ENCODE results near the gene OR4D6.
"Not testable (repeated sequence)": the region's sequence is repeated elsewhere in the genome, so short reads cannot be mapped to it uniquely, and the experiment has no call there.

OR4D6 gene

GRCh38 chr11:59456661-59457060 is at the start of gene OR4D6:
TSS of gene OR4D6 (plus strand) at chr11:59456961. CDS start at chr11:59456961, 0 bp downstream.
- no peaks in the 10 kb centered on the region for H3K4me1 ChIP-seq (ENCODE audit: insufficient read depth, low read length)
- H3K9ac ChIP-seq (ENCODE audit: low read depth, low read length) = no peak within 1 kb of the TSS
- H3K36me3 ChIP-seq (ENCODE audit: insufficient read depth, low read length) = no peaks in the 10 kb centered on the region

GRCh38 chr11:59413646-59414045 is 43.1 kb upstream of the OR4D6 start:
- no peak overlapping the region for H3K9ac ChIP-seq (ENCODE audit: low read depth, low read length)
- peaks cover 7% of the 10 kb centered on the region; the same call in 1 of the 2 replicates for H3K9me3 ChIP-seq (ENCODE audit: control insufficient read depth, insufficient read depth, low read length)
- no peaks in the 10 kb centered on the region for H3K4me1 ChIP-seq (ENCODE audit: insufficient read depth, low read length)
- no peaks in the 10 kb centered on the region for H3K36me3 ChIP-seq (ENCODE audit: insufficient read depth, low read length)

More at GRCh38 chr11:59456661-59457060, at the start of gene OR4D6:
- H3K9me3 ChIP-seq (ENCODE audit: control insufficient read depth, insufficient read depth, low read length) = no peaks in the 10 kb centered on the region

- Histone ChIP-seq H3K4me1 (ENCODE audit: insufficient read depth, low read length) (no peaks in the 10 kb centered on the region), H3K36me3 (ENCODE audit: insufficient read depth, low read length) (no peaks in the 10 kb centered on the region), H3K9ac (ENCODE audit: low read depth, low read length) (no peak overlapping the region), H3K9me3 (ENCODE audit: control insufficient read depth, insufficient read depth, low read length) (peaks cover 4% of the 10 kb centered on the region; the same call in 1 of the 2 replicates)
These were observed 41.6 kb upstream of the OR4D6 start for GRCh38 chr11:59415111-59415510.

GRCh38 chr11:59416613-59417012 is 40.1 kb upstream of the OR4D6 start:
- Histone ChIP-seq H3K9ac (ENCODE audit: low read depth, low read length) (no peak overlapping the region), H3K36me3 (ENCODE audit: insufficient read depth, low read length) (no peaks in the 10 kb centered on the region), H3K9me3 (ENCODE audit: control insufficient read depth, insufficient read depth, low read length) (no peaks in the 10 kb centered on the region; the same call in 1 of the 2 replicates), H3K4me1 (ENCODE audit: insufficient read depth, low read length) (no peaks in the 10 kb centered on the region)

GRCh38 chr11:59417023-59417422 is 39.7 kb upstream of the OR4D6 start:
- H3K36me3 ChIP-seq (ENCODE audit: insufficient read depth, low read length) = no peaks in the 10 kb centered on the region
- H3K9ac ChIP-seq (ENCODE audit: low read depth, low read length) = no peak overlapping the region
- no peaks in the 10 kb centered on the region for H3K4me1 ChIP-seq (ENCODE audit: insufficient read depth, low read length)
- no peaks in the 10 kb centered on the region; the same call in 1 of the 2 replicates for H3K9me3 ChIP-seq (ENCODE audit: control insufficient read depth, insufficient read depth, low read length)

- H3K36me3 ChIP-seq (ENCODE audit: insufficient read depth, low read length) = no peaks in the 10 kb centered on the region
- no peak overlapping the region for H3K9ac ChIP-seq (ENCODE audit: low read depth, low read length)
- H3K4me1 ChIP-seq (ENCODE audit: insufficient read depth, low read length) = no peaks in the 10 kb centered on the region
- H3K9me3 ChIP-seq (ENCODE audit: control insufficient read depth, insufficient read depth, low read length) = no peaks in the 10 kb centered on the region
These were observed 38.6 kb upstream of the OR4D6 start for GRCh38 chr11:59418156-59418555.

GRCh38 chr11:59423835-59424234 is 32.9 kb upstream of the OR4D6 start:
- Histone ChIP-seq H3K9ac (ENCODE audit: low read depth, low read length) (no peak overlapping the region), H3K36me3 (ENCODE audit: insufficient read depth, low read length) (no peaks in the 10 kb centered on the region), H3K9me3 (ENCODE audit: control insufficient read depth, insufficient read depth, low read length) (no peaks in the 10 kb centered on the region), H3K4me1 (ENCODE audit: insufficient read depth, low read length) (peaks cover 9% of the 10 kb centered on the region)

GRCh38 chr11:59425131-59425530 is 31.6 kb upstream of the OR4D6 start:
- no peak overlapping the region for H3K9ac ChIP-seq (ENCODE audit: low read depth, low read length)
- no peaks in the 10 kb centered on the region for H3K9me3 ChIP-seq (ENCODE audit: control insufficient read depth, insufficient read depth, low read length)
- no peaks in the 10 kb centered on the region for H3K36me3 ChIP-seq (ENCODE audit: insufficient read depth, low read length)
- H3K4me1 ChIP-seq (ENCODE audit: insufficient read depth, low read length) = peaks cover 9% of the 10 kb centered on the region

- H3K9ac ChIP-seq (ENCODE audit: low read depth, low read length) = no peak within 1 kb of the TSS
These were observed 30.2 kb upstream of the OR4D6 start, which contains the start of gene OR5A2 for GRCh38 chr11:59426361-59427067. TSS of gene OR5A2 (minus strand) at chr11:59426413. CDS start at chr11:59422953, 3,460 bp downstream.

GRCh38 chr11:59427068-59427382 is 29.7 kb upstream of the OR4D6 start:
- H3K9ac ChIP-seq (ENCODE audit: low read depth, low read length) = no peak overlapping the region
- no peaks in the 10 kb centered on the region for H3K9me3 ChIP-seq (ENCODE audit: control insufficient read depth, insufficient read depth, low read length)
- H3K36me3 ChIP-seq (ENCODE audit: insufficient read depth, low read length) = no peaks in the 10 kb centered on the region
- H3K4me1 ChIP-seq (ENCODE audit: insufficient read depth, low read length) = peaks cover 9% of the 10 kb centered on the region

More at GRCh38 chr11:59426361-59427067, 30.2 kb upstream of the OR4D6 start, which contains the start of gene OR5A2:
- Histone ChIP-seq H3K4me1 (ENCODE audit: insufficient read depth, low read length) (peaks cover 9% of the 10 kb centered on the region), H3K36me3 (ENCODE audit: insufficient read depth, low read length) (no peaks in the 10 kb centered on the region), H3K9me3 (ENCODE audit: control insufficient read depth, insufficient read depth, low read length) (no peaks in the 10 kb centered on the region)

GRCh38 chr11:59429924-59430516 is 26.7 kb upstream of the OR4D6 start:
- no peaks in the 10 kb centered on the region for H3K36me3 ChIP-seq (ENCODE audit: insufficient read depth, low read length)
- peaks cover 9% of the 10 kb centered on the region for H3K4me1 ChIP-seq (ENCODE audit: insufficient read depth, low read length)
- H3K9ac ChIP-seq (ENCODE audit: low read depth, low read length) = no peak overlapping the region
- no peaks in the 10 kb centered on the region for H3K9me3 ChIP-seq (ENCODE audit: control insufficient read depth, insufficient read depth, low read length)

- no peaks in the 10 kb centered on the region for H3K36me3 ChIP-seq (ENCODE audit: insufficient read depth, low read length)
- H3K9ac ChIP-seq (ENCODE audit: low read depth, low read length) = no peak within 1 kb of the TSS
- no peaks in the 10 kb centered on the region for H3K4me1 ChIP-seq (ENCODE audit: insufficient read depth, low read length)
- no peaks in the 10 kb centered on the region for H3K9me3 ChIP-seq (ENCODE audit: control insufficient read depth, insufficient read depth, low read length)
These were observed 20.6 kb upstream of the OR4D6 start, which contains the start of gene OR5A1 for GRCh38 chr11:59436169-59436568. TSS of gene OR5A1 (plus strand) at chr11:59436469. CDS start at chr11:59443169, 6,700 bp downstream.

- no peaks in the 10 kb centered on the region for H3K36me3 ChIP-seq (ENCODE audit: insufficient read depth, low read length)
- H3K9me3 ChIP-seq (ENCODE audit: control insufficient read depth, insufficient read depth, low read length) = no peaks in the 10 kb centered on the region
- H3K4me1 ChIP-seq (ENCODE audit: insufficient read depth, low read length) = no peaks in the 10 kb centered on the region
- no peak overlapping the region for H3K9ac ChIP-seq (ENCODE audit: low read depth, low read length)
These were observed 19.0 kb upstream of the OR4D6 start for GRCh38 chr11:59437770-59438169.

GRCh38 chr11:59445624-59446023 is 11.1 kb upstream of the OR4D6 start:
- H3K9ac ChIP-seq (ENCODE audit: low read depth, low read length); H3K4me1 ChIP-seq (ENCODE audit: insufficient read depth, low read length); H3K9me3 ChIP-seq (ENCODE audit: control insufficient read depth, insufficient read depth, low read length); H3K36me3 ChIP-seq (ENCODE audit: insufficient read depth, low read length): not testable (repeated sequence)

GRCh38 chr11:59448484-59448883 is 8.3 kb upstream of the OR4D6 start:
- H3K9me3 ChIP-seq (ENCODE audit: control insufficient read depth, insufficient read depth, low read length) = no peaks in the 10 kb centered on the region; the same call in 1 of the 2 replicates
- H3K9ac ChIP-seq (ENCODE audit: low read depth, low read length) = no peak overlapping the region
- no peaks in the 10 kb centered on the region for H3K36me3 ChIP-seq (ENCODE audit: insufficient read depth, low read length)
- no peaks in the 10 kb centered on the region for H3K4me1 ChIP-seq (ENCODE audit: insufficient read depth, low read length)
